ENCODE results near the gene BEST4.

BEST4 gene

DNA sequence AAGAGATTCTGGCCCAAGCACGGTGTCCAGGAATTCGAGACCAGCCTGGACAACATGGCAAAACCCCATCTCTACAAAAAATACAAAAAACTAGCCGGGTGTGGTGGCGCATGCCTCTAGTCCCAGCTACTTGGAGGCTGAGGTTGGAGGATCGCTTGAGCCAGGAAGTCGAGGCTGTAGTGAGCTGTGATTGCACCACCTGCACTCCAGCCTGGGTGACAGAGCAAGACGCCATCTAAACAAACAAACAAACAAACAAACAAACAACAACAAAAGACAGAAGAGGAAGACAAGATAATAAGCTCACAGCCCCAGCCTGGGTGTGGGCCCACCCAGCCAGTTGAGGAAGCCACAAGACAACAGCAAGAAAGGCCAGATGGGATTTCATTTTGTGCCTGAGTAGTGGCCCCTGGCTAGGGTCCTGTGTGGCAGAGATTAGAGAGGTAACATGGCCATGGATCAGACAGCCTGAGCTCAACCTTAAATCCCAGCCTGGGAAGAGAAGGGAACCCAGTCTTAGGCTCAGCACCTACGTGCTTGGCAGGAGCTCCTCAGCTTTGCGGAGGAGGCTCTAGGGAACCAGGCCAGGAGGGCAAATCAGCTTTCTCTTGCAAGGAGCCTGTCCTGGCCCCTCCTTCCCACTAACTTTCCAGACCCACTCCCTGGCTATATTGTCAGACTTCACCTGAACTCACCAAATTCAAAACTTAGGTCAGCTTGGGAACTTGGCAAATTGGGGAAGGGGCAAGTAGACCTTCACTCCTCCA lies 4.9 kb upstream of the BEST4 start:
- Histone ChIP-seq H3K9me3 (ENCODE audit: control insufficient read depth, insufficient read depth, low read length) (no peaks in the 10 kb centered on the region), H3K9me2 (replicated peaks; ENCODE audit: control insufficient read depth, low read length) (no peaks in the 10 kb centered on the region), H3K27ac (ENCODE audit: low read depth, low read length) (no peak overlapping the region), H3K4me3 (ENCODE audit: low read length) (no peak overlapping the region), H3K4me1 (ENCODE audit: control insufficient read depth, low read length) (no peaks in the 10 kb centered on the region), H3K79me2 (ENCODE audit: control insufficient read depth, low read length) (no peaks in the 10 kb centered on the region), H3K4me2 (ENCODE audit: low read length) (no peak overlapping the region), H3K27me3 (ENCODE audit: control insufficient read depth, low read length) (no peaks in the 10 kb centered on the region), H3F3A (ENCODE audit: control insufficient read depth, insufficient read depth) (peaks cover 4% of the 10 kb centered on the region; the same call in 1 of the 2 replicates), H3K36me3 (ENCODE audit: control insufficient read depth, low read length) (no peaks in the 10 kb centered on the region), H4K20me1 (ENCODE audit: control insufficient read depth, insufficient read depth, low read depth, low read length) (no peaks in the 10 kb centered on the region)
- TF ChIP-seq, protein P1, sequence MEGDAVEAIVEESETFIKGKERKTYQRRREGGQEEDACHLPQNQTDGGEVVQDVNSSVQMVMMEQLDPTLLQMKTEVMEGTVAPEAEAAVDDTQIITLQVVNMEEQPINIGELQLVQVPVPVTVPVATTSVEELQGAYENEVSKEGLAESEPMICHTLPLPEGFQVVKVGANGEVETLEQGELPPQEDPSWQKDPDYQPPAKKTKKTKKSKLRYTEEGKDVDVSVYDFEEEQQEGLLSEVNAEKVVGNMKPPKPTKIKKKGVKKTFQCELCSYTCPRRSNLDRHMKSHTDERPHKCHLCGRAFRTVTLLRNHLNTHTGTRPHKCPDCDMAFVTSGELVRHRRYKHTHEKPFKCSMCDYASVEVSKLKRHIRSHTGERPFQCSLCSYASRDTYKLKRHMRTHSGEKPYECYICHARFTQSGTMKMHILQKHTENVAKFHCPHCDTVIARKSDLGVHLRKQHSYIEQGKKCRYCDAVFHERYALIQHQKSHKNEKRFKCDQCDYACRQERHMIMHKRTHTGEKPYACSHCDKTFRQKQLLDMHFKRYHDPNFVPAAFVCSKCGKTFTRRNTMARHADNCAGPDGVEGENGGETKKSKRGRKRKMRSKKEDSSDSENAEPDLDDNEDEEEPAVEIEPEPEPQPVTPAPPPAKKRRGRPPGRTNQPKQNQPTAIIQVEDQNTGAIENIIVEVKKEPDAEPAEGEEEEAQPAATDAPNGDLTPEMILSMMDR (IDR thresholded peaks at IDR 0.05; ENCODE audit: low read depth, low read length, poor library complexity, severe bottlenecking), result no peak
- no peak for TF ChIP-seq EZH2phosphoT487 (IDR thresholded peaks at IDR 0.05; ENCODE audit: borderline replicate concordance, low read length)

DNA sequence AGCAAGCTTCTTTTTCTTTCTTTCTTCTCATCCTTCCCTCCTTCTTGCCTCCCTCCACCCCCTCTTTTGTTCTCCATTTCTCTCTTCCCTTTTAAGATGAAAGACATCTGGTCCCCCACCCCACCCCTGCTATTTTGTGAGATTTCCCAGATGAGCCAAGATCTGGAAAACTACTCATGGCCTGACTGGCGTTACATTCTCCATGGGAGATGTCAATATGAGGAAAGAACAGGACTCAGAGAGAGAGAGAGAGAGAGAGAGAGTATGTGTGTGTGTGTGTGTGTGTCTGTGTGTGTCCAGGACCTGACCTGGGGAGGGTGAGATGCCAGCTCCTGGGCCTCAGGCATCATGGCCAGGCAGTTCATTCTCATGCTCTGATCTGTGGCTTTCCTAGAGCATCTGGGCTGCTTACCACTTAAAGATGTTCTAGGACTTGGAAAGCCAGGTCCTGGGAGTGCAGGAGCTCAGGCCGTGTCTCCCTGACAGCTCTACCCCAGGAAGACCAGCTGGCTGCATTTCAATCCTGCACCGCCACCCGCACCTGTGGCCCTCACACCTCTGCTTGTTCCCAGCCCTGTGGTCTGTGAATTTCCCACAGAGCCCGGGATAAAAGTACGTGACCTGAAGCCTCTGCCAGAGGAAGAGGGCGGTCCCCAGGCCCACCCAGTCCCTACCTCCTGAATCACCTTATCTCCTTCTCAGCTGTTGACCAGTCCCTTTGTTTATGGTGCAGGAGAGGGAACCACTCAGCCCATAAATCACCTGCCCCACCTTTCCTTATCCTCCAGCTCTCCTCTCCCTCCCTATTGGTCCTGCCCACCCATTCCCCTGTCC lies 3.2 kb upstream of the BEST4 start:
- peaks cover 21% of the 10 kb centered on the region for H3F3A ChIP-seq (ENCODE audit: control insufficient read depth, insufficient read depth)
- no peaks in the 10 kb centered on the region for H3K9me3 ChIP-seq (ENCODE audit: control insufficient read depth, insufficient read depth, low read length)
- H3K4me1 ChIP-seq (ENCODE audit: control insufficient read depth, low read length), result peaks cover 6% of the 10 kb centered on the region
- H3K4me2 ChIP-seq (ENCODE audit: low read length), result no peak overlapping the region
- H3K4me3 ChIP-seq (ENCODE audit: low read length), result no peak overlapping the region
- H3K79me2 ChIP-seq (ENCODE audit: control insufficient read depth, low read length), result no peaks in the 10 kb centered on the region
- H3K27me3 ChIP-seq (ENCODE audit: control insufficient read depth, low read length), result no peaks in the 10 kb centered on the region
- no peaks in the 10 kb centered on the region for H3K9me2 ChIP-seq (replicated peaks; ENCODE audit: control insufficient read depth, low read length)
- H3K27ac ChIP-seq (ENCODE audit: low read depth, low read length), result no peak overlapping the region
- TF ChIP-seq, protein P1 (IDR thresholded peaks at IDR 0.05; ENCODE audit: low read depth, low read length, poor library complexity, severe bottlenecking), result no peak
- TF ChIP-seq EZH2phosphoT487 (IDR thresholded peaks at IDR 0.05; ENCODE audit: borderline replicate concordance, low read length), result no peak
- H3K36me3 ChIP-seq (ENCODE audit: control insufficient read depth, low read length), result no peaks in the 10 kb centered on the region
- H4K20me1 ChIP-seq (ENCODE audit: control insufficient read depth, insufficient read depth, low read depth, low read length), result no peaks in the 10 kb centered on the region

DNA sequence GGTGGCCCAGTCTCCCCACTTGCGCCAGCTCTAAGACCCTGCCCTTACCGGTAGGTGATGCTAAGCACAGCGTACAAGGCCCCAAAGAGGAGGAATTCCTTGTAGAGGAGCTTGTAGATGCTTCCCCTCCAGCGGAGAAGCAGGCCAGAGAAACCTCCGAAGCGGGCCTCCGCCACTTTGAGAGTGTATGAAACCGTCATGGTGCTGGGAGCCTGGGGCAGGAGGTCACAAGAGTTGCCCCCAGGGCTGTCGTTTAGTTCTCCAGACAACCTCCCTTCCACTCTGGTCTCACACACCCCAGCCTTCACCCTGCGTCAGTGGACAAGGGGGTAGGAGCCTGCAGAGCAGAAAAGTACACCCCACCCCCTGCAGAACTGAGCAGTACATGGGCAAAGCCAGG lies 464 bp downstream of the BEST4 start:
- Histone ChIP-seq H3K36me3 (ENCODE audit: control insufficient read depth, low read length) (no peaks in the 10 kb centered on the region), H3K9me2 (replicated peaks; ENCODE audit: control insufficient read depth, low read length) (no peaks in the 10 kb centered on the region), H3K27me3 (ENCODE audit: control insufficient read depth, low read length) (no peaks in the 10 kb centered on the region), H3K4me3 (ENCODE audit: low read length) (no peak overlapping the region), H3F3A (ENCODE audit: control insufficient read depth, insufficient read depth) (peaks cover 41% of the 10 kb centered on the region), H3K4me1 (ENCODE audit: control insufficient read depth, low read length) (peaks cover 39% of the 10 kb centered on the region), H3K27ac (ENCODE audit: low read depth, low read length) (no peak overlapping the region), H3K79me2 (ENCODE audit: control insufficient read depth, low read length) (no peaks in the 10 kb centered on the region), H3K9me3 (ENCODE audit: control insufficient read depth, insufficient read depth, low read length) (no peaks in the 10 kb centered on the region), H3K4me2 (ENCODE audit: low read length) (no peak overlapping the region), H4K20me1 (ENCODE audit: control insufficient read depth, insufficient read depth, low read depth, low read length) (no peaks in the 10 kb centered on the region)
- TF ChIP-seq EZH2phosphoT487 (IDR thresholded peaks at IDR 0.05; ENCODE audit: borderline replicate concordance, low read length), result no peak
- TF ChIP-seq, protein P1 (IDR thresholded peaks at IDR 0.05; ENCODE audit: low read depth, low read length, poor library complexity, severe bottlenecking), result no peak

All from DOHH2 (cell line).